GM21423 (cell line): ENCODE data around the gene PRTFDC1.
"Not testable (repeated sequence)": the region's sequence is repeated elsewhere in the genome, so short reads cannot be mapped to it uniquely, and the experiment has no call there.

ENCODE experiments used
- ATAC-seq: cut with Tn5 transposase; IDR thresholded peaks from one replicate; pipeline ENCODE4 v1.9.1; 2021; ENCODE audit warnings: mild to moderate bottlenecking, moderate library complexity; ENCODE audit not compliant: unreplicated experiment

PRTFDC1 gene

DNA sequence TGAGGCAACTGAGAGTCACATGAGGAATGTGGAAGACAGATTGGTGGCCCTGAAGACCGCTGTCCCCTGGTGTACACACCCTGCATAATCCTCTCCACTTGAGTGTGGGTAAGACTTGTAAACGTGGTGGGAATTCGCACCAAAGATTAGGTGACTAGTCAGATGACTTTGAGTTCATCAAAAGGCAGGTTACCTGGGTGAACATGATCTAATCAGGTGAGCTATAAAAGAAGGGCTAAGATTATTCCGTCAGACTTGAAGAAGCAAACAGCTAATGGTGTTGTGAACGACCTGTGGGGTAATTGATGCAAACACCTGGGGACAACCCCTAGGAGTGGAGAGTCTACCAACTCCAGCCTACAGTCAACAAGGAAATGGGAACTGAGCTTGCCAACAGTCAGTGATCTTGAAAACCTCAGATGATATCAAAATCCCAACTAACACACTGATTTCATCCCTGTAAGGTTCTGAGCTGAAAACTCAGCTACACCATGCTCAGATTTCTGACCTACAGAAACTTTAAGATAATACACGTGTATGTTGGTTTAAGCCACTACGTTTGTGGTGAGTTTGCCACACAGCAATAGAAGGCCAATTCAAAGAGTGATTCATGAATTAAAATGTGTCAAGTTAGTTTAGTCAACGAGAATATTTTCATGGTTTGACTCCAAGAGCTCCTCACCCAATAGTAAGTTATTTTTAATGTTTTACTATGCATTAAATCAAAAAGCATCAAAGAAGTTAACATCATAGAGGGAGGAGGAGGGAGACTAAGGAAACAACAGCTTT is 16.7 kb downstream of the PRTFDC1 start:
- no peak for ATAC-seq

DNA sequence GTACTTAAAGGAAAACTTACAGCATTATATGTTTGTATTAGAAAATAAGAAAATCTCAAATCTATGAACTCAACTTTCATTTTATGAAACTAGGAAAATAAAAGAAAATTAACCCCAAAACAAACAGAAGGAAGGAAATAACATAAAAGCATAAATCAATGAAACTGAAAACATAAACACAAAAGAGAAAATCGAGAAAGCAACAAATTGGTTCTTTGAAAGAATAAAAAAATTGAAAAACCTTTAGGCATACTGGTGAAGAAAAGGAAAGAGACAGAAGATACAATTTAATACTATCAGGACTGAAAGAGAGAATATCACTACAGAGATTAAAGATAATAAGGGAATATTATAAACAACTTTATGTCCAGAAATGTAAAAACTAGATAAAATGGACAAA is 21.2 kb downstream of the PRTFDC1 start:
- ATAC-seq: no peak

DNA sequence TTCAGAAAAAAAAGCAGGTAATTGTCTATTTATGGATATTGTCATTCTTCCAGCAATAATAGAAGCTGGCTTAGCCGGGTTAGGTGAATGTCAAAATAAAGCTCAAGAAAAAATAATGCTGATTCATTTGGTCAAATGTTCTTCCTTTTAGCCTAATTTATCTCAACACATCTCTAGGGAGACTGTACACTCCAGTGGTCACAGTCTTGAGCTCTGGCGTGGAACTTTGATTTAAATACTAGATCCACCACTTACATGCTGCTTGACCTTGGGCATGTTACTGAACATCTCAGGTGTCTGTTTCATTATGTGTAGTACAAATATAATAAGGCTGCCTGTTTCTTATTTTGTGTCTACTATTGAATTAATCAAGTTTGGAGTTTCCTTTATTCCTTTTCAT is 22.0 kb downstream of the PRTFDC1 start:
- ATAC-seq: no peak

DNA sequence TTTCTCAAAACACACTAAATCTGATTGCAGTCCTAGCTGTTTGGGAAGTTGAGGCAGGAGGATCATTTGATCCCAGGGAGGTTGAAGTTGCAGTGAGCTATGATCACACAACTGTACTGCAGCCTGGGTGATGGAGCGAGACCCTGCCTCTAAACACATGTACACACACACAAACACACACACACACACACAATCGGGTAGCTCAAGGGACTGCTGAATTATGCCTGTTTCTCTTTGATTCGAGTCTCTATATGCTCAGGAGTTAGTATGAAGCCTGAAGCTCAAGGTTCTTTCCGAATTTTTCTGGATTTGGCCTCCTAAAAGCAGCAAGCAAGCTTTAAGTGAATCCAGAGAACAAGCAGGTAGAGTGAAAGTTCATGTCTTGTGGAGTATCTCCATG is 22.5 kb downstream of the PRTFDC1 start:
- no peak for ATAC-seq

DNA sequence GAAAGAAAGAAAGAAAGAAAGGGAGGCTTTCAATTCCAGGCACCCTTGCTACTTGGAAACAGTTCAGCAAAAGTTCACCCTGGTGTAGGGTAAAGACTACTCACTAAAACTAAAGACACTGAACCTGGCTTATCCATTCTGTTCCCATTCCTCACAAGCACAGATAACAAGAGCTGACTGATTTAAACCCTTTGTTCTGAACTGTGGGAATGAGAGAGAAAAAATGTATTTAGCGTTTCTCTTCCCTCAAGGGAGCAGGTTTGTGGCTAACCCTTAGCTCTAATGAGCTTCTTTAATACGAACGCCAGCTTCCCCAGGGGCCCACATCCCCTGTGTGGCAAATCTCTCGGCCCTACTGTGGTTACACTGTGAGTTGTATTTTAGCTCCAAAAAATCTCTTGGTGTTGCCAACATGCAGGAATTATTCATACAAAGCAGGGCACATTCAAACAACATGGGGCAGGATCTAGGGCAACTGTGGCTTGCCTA is 23.3 kb downstream of the PRTFDC1 start:
- ATAC-seq: no peak

DNA sequence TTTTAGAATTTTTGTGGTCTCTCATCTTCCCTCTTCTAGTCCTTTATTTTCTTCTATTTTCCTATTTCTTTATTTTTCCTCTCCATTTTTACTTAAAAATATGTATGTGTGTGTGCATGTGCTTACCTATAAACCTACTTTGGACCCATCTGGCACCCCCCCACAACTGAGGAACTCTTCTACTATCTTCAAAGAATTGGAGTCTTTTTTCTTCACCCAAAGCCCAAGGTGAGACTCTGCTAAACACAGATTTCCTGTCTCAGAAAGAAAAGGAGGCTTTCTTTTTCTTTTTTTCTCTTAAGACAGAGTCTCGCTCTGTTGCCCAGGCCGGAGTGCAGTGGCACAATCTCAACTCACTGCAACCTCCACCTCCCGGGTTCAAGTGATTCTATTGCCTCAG is 24.2 kb downstream of the PRTFDC1 start:
- no peak for ATAC-seq

DNA sequence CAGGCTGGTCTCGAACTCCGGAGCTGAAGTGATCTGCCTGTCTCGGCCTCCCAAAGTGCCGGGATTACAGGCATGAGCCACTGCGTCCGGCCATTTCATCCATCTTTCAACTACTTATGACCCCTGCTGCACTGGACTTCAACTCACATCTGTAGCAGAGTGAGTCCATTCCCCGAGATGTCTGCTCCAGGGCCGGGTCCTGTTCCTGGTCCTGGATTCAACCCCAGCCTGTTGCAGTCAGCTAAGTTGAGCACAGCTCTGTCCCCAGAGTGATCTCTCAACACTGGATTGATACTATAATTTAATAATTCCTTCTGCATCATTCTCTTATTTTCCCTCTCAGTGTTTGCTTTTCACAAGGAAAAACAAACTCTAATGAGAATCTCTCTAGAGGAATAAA is 25.8 kb downstream of the PRTFDC1 start:
- no peak for ATAC-seq

DNA sequence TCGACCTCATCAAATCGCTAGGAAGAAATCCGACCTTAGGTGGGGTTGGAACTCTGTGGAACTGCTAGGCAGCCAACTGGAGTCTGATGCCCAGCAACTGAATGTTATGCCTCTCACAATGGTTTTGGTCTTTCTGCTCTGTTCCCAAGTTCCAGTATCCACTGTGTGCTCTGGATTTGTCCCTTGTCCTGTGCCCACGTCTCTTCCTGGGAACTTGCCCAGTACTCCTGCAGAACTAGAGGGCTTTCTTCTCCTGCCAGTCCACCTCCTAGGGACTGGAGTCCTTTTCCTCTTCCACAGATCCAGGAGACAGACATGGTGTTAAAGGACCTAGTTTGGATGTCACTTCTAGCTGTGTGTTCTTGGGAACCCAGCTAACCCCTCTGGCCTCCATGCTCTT is 26.6 kb downstream of the PRTFDC1 start:
- no peak for ATAC-seq

DNA sequence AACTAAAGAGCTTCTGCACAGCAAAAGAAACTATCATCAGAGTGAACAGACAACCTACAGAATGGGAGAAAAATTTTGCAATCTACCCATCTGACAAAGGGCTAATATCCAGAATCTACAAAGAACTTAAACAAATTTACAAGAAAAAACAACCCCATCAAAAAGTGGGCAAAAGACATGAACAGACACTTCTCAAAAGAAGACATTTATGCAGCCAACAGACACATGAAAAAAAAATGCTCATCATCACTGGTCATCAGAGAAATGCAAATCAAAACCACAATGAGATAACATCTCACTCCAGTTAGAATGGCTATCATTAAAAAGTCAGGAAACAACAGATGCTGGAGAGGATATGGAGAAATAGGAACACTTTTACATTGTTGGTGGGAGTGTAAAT is 27.9 kb downstream of the PRTFDC1 start:
- not testable (repeated sequence) for ATAC-seq

DNA sequence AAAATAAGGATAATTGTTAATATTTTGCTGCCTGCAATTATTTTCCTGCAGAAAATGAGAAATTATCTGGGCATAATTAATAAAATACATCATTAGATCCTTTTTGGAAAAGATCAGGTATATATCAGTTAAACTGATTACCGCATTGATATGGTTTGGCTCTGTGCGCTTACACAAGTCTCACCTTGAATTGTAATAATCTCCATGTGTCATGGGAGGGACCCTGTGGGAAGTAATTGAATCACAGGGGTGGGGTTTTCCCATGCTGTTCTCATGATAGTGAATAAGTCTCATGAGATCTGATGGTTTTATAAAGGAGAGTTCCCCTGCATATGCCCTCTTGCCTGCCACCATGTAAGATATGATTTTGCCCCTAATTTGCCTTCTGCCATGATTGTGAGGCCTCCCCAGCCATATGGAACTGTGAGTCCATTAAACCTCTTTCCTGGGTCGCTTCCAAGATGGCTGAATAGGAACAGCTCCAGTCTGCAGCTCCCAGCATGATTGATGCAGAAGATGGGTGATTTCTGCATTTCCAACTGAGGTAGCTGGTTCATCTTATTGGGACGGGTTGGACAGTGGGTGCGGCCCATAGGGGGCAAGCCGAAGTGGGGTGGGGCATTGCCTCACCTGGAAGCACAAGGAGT is 30.1 kb downstream of the PRTFDC1 start:
- ATAC-seq: not testable (repeated sequence)

DNA sequence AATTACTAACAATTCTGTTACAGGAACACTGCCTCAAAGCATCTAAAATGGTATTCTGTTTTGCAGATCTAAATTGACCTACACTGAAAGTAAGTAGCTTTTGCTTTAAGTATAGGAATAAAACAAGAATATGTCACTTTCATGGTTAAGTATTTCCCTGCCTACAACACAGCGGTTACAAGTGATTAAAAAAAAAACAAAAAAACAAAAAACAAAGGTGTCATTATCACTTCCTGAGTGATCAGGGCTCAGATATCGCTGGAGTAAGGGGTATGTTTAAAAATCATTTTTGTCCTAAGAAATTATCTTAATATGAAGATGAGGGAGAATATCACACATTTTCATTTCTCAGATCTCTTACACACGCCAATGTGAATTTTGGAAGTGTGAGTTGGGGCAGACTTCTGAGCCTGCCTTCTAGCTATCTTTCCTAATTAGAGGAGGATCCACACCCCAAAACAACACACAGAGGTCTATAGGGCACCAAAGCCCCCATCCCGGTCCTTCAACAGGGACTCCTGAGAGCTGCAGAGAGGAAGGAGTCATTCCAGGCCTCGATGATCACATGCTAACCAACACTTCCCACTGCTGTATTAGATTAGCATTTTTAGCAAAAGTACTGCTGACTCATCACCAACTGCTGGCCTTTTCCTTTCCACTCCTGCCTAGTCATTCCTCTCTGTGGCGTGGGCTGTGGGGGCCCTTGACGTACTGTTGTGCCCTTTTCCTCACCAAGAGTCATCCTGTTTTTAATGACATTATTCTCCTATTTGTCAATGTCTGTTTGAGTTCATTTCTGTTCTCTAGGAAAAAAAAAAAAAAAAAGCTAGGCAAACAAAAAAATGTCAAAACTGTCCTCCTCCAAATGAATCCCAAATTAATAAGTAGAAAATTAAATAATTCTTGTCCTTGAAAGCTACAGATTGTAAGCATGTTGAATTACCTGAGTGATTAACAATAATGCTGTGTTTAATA is 31.2 kb downstream of the PRTFDC1 start:
- peak; percentile 72 for ATAC-seq

DNA sequence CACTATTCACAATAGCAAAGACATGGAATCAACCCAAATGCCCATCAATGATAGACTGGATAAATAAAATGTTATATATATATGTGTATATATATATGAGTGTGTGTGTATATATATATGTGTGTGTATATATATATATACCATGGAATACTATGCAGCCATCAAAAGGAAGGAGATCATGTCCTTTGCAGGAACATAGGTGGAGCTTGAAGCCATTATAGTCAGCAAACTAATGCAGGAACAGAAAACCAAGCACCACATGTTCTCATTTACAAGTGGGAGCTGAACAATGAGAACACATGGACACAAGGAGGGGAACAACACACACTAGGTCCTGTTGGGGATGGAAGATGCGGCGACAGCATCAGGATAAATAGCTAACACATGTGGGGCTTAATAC is 32.2 kb downstream of the PRTFDC1 start:
- ATAC-seq: not testable (repeated sequence)

DNA sequence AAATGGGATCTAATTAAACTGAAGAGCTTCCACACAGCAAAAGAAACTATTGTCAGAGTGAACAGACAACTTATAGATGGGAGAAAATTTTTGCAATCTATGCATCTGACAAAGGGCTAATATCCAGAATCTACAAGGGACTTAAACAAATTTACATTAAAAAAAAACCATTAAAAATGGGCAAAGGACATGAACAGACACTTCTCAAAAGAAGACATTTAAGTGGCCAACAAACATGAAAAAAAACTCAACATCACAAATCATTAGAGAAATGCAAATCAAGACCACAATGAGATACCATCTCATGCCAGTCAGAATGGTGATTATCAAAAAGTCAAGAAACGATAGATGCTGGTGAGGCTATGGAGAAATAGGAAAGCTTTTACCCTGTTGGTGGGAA is 32.8 kb downstream of the PRTFDC1 start:
- ATAC-seq: not testable (repeated sequence)

DNA sequence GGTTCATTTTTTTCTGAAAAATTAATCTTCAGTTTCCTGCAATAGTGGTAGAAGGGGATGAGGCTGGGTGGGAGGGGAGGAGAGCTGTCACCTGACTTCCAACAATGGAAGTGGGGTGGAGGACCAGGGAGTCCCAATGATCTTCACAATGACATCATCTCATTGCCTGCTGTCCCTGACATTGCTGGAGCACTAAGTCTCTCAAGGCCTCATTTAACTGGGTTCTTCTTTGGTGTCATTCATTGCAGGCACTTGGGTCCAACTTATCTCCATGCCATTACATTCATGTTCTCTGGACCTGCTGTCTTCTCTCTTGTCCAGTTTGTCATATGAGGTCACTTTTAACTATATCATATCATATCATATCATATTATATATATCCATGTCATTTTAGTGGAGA is 34.4 kb downstream of the PRTFDC1 start:
- no peak for ATAC-seq

DNA sequence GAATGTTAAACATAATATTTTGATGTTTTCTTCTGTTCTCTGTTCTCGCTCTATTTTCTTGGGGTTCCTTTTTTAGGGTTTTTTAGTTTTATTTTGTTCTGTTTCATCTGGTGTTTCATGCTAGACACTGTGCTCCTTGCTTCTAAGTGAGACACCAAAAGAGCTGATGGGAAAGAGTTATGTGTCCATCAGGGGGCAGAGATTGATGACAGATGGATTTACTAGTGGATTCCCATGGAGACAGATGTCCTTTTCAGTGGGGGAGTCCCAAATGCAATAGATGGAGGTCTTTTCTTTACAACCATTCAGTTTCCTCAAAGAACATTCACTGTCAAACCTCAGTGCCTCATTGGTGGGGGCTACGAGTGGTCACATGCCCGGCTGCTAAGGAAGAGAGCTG is 34.9 kb downstream of the PRTFDC1 start:
- ATAC-seq: no peak

DNA sequence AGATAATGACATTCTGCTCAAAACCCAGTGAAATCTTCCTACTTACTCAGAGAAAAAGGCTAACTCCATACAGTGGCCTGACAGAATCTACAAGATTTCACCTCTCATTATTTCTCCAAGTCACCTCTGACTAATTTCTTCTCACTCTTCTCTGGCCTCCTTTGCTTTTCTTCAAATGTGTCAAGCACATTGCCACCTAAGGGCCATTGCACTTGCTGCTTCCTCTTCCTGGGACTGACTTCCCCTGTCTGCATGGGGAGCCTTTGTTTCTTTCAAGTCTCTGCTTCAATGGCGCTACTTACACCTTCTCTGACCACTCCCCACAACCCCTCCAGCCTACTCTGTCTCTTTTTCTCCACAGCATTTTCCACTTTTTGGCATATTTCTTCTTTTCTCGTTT is 36.0 kb downstream of the PRTFDC1 start:
- ATAC-seq: no peak

DNA sequence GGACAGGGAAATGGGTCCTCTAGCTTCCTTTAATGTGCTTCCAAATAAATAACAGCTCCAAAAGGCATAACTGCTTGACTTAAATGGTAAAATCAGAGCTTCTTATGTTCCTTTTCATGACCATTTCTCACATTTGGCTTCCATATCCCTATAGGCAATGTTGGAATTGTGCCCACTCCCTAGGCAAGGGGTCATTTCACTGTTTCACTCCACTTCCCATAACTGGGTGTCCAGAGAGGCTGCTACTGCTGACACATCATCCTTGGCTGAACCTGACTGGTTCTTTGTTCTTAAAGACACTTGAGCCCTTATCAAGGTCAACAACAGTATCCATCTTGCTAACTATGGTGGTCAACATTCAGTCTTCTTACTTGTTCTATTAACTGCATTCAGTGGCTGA is 37.1 kb downstream of the PRTFDC1 start:
- ATAC-seq: no peak

DNA sequence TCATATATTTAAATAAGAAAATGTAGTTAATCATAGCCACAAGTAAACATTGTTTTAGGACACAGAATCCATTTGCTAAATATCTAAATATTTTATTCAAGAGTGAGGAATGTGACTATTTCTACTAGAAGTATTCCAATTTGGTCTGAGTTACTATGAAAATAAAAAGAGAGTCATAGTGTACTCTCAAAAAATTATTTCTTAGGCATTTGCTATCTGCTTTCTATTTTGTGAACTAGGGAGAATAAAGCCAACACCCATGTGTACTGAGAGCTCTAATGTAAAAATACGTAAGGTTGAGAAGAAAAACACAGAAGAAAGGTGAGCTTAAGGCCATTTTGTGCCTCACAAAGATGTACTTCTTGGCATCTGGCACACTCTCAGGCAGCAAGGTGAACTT is 38.3 kb downstream of the PRTFDC1 start:
- ATAC-seq: no peak

DNA sequence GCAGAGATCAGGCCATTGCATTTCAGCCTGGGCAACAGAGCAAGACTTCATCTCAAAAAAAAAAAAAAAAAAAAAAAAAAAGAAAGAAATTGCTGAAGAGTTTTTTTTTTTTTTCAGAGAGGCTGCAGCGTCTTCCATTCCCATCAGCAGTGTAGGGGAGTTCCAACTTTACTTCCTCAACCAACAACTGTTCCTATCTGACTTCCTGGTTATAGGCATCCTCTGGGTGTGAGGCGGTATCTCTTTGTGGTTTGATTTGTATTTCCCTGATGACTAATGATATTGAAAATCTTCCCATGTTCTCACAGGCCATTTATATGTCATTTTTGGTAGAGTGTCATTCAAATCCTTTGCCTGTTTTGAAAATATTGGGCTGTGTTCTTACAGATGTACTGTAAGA is 40.2 kb downstream of the PRTFDC1 start:
- ATAC-seq: no peak

DNA sequence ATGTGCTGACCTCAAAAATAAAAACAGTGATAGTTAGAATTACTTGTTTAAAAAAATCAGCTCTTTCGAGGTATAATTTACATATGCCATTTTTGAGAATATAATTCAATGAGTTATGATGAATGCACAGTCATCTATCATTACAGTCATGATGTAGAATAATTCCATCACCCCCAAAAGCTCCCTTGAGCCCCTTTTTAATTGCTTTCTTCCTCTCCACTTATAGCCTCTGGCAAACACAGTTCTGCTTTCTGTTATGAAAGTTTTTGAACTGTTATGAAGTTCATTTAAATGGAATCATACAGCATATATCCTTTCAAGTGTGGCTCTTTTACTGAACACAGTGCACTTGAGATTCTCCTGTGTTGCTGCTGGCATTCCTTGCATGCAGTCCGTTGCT is 41.4 kb downstream of the PRTFDC1 start:
- no peak for ATAC-seq

DNA sequence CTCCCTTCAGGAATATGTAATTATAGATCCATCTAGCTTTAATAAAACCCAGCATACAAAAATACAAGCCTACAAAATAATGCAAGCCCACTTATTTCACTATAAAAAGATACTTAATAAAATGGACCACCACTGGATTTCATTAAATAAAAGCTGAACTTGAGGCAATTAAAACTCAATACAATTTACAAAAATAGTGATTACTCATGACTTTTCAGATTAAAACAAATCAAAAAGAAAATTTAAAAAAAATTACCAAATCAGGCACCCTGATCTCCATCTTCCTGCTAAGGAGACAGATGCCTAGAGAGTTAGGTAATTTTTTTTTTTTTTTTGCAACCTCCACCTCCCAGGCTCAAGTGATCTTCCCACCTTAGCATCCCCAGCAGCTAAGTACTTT is 41.8 kb downstream of the PRTFDC1 start:
- ATAC-seq: no peak
